ENCODE data around the gene TRIM22. TPM values are rescaled to one million over a fixed set of nuclear protein-coding genes. Genes with fewer than 3 reads are reported as not detected.

The TRIM22 gene
- total RNA-seq, 1 experiment from 2014 or later: 0.61 TPM

DNA sequence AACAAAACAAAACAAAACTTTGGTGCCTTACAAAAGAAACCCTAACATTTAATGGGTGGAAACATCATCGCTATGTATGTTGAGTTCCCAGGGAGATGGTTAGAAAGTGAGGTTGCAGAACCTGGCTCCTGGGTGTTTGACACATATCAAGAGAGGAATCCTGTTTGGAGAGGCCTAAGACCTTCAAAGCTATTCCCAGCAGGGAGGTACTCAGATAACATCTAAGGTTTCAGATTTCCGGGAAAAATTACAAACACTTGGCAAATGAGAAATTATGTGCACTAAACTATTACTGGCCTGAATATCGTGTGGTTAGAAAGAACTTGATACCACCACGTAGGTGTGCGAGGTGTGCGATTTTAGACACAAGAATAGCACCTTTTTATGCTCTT lies 23.2 kb upstream of the TRIM22 start:
- H4K20me1 ChIP-seq (ENCODE audit: insufficient read depth): no peaks in the 10 kb centered on the region
- BruUV-seq (replicated peaks): no TSS peak
- no peak for DNase-seq (ENCODE audit: low read depth, low spot score)
- H3K9ac ChIP-seq (ENCODE audit: low read length): no peak overlapping the region
- H3K79me2 ChIP-seq (ENCODE audit: insufficient read depth, low read length): no peaks in the 10 kb centered on the region
- intact Hi-C loops (cut with micrococcal nuclease): no loop called here
- H2AFZ ChIP-seq (ENCODE audit: low read depth, low read length, poor library complexity, severe bottlenecking): no peak overlapping the region
- ChIA-PET RAD21 (ENCODE audit: low non-redundant PET in 1 of 2, low total read pairs in 2 of 2, uncharacterized antibody in 2 of 2, unreplicated experiment in 2 of 2) (no interaction called here), CTCF (no interaction called here), POLR2A (no interaction called here)
- H3K4me2 ChIP-seq (ENCODE audit: low read length): no peak overlapping the region
- peaks cover 4 to 13% of the 10 kb centered on the region in 2 experiments; a peak in 2 of 4 replicates for H3K4me1 ChIP-seq (ENCODE audit: control insufficient read depth in 1 of 2, insufficient read depth in 2 of 2, low read length in 2 of 2)
- H3K27me3 ChIP-seq (ENCODE audit: insufficient read depth, low read length): no peaks in the 10 kb centered on the region
- H3K9me3 ChIP-seq (ENCODE audit: control insufficient read depth in 1 of 2, insufficient read depth in 1 of 2, low read depth in 1 of 2, low read length in 2 of 2): no peaks in the 10 kb centered on the region
- peaks cover 0 to 3% of the 10 kb centered on the region in 2 experiments; a peak in 1 of 4 replicates for H3K36me3 ChIP-seq (ENCODE audit: control insufficient read depth in 1 of 2, insufficient read depth in 2 of 2, low read length in 2 of 2)
- no peak overlapping the region for H3K27ac ChIP-seq (ENCODE audit: low read depth, low read length)
- TF ChIP-seq, protein P1, sequence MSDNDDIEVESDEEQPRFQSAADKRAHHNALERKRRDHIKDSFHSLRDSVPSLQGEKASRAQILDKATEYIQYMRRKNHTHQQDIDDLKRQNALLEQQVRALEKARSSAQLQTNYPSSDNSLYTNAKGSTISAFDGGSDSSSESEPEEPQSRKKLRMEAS (IDR thresholded peaks at IDR 0.05): no peak
- no peak; the same call in 1 of the 2 replicates for TF ChIP-seq JUND (IDR thresholded peaks at IDR 0.05)
- TF ChIP-seq FOSL1 (IDR thresholded peaks at IDR 0.05; ENCODE audit: low read depth): no peak
- no peak overlapping the region for H3K4me3 ChIP-seq (replicated peaks in 1 of 2; ENCODE audit: low read depth in 1 of 2, low read length in 2 of 2)
- H3K9me2 ChIP-seq (ENCODE audit: insufficient read depth): no peaks in the 10 kb centered on the region
- peak; percentile 27; the same call in 1 of the 2 replicates for ATAC-seq

- Histone ChIP-seq H3K4me3 (replicated peaks in 1 of 2; ENCODE audit: low read depth in 1 of 2, low read length in 2 of 2) (no peak overlapping the region), H4K20me1 (ENCODE audit: insufficient read depth) (no peaks in the 10 kb centered on the region), H3K4me2 (ENCODE audit: low read length) (no peak overlapping the region), H3K36me3 (ENCODE audit: control insufficient read depth in 1 of 2, insufficient read depth in 2 of 2, low read length in 2 of 2) (peaks cover 0 to 7% of the 10 kb centered on the region in 2 experiments; a peak in 2 of 4 replicates), H3K79me2 (ENCODE audit: insufficient read depth, low read length) (no peaks in the 10 kb centered on the region), H3K9me3 (ENCODE audit: control insufficient read depth in 1 of 2, insufficient read depth in 1 of 2, low read depth in 1 of 2, low read length in 2 of 2) (no peaks in the 10 kb centered on the region), H3K4me1 (ENCODE audit: control insufficient read depth in 1 of 2, insufficient read depth in 2 of 2, low read length in 2 of 2) (peaks cover 0 to 1% of the 10 kb centered on the region in 2 experiments; a peak in 1 of 4 replicates), H3K27ac (ENCODE audit: low read depth, low read length) (no peak overlapping the region), H3K9ac (ENCODE audit: low read length) (no peak overlapping the region), H3K9me2 (ENCODE audit: insufficient read depth) (no peaks in the 10 kb centered on the region), H2AFZ (ENCODE audit: low read depth, low read length, poor library complexity, severe bottlenecking) (no peak overlapping the region), H3K27me3 (ENCODE audit: insufficient read depth, low read length) (no peaks in the 10 kb centered on the region)
- BruUV-seq (replicated peaks): no TSS peak
- CTCF ChIA-PET: no interaction called here
- intact Hi-C loops (cut with micrococcal nuclease): no loop called here
- POLR2A ChIA-PET: interaction anchor here (0.6 kb wide), 1 partner anchor 32 kb away, joined by 3 read pairs; no protein-coding TSS in a partner anchor
- RAD21 ChIA-PET (ENCODE audit: low non-redundant PET in 1 of 2, low total read pairs in 2 of 2, uncharacterized antibody in 2 of 2, unreplicated experiment in 2 of 2): no interaction called here
- ATAC-seq (no peak), DNase-seq (ENCODE audit: low read depth, low spot score) (no peak)
- no peak for TF ChIP-seq ZBTB33 (IDR thresholded peaks at IDR 0.05; ENCODE audit: extremely low read depth, insufficient replicate concordance, low read length)
- no peak for TF ChIP-seq EZH2 (IDR thresholded peaks at IDR 0.05)
- no peak for TF ChIP-seq SIN3A (IDR thresholded peaks at IDR 0.05; ENCODE audit: low read depth)
- TF ChIP-seq SRF (IDR thresholded peaks at IDR 0.05; ENCODE audit: low read depth): no peak
- TF ChIP-seq SP1 (IDR thresholded peaks at IDR 0.05; ENCODE audit: low read depth): no peak
- TF ChIP-seq TCF7L2 (IDR thresholded peaks at IDR 0.05; ENCODE audit: borderline replicate concordance, extremely low read depth, insufficient read depth, insufficient read length): no peak
- no peak for TF ChIP-seq CEBPB (IDR thresholded peaks at IDR 0.05; ENCODE audit: low read depth)
- no peak for TF ChIP-seq CBX3 (IDR thresholded peaks at IDR 0.05; ENCODE audit: low read depth)
- no peak for TF ChIP-seq YY1 (IDR thresholded peaks at IDR 0.05; ENCODE audit: extremely low read depth, insufficient replicate concordance, low read depth, low read length)
- no peak for TF ChIP-seq FOSL1 (IDR thresholded peaks at IDR 0.05; ENCODE audit: low read depth)
- no peak for TF ChIP-seq EZH2phosphoT487 (IDR thresholded peaks at IDR 0.05; ENCODE audit: borderline replicate concordance)
- TF ChIP-seq POLR2A (IDR thresholded peaks at IDR 0.05; ENCODE audit: borderline replicate concordance, extremely low read depth, insufficient read depth, insufficient read length): no peak
- TF ChIP-seq, protein P2, sequence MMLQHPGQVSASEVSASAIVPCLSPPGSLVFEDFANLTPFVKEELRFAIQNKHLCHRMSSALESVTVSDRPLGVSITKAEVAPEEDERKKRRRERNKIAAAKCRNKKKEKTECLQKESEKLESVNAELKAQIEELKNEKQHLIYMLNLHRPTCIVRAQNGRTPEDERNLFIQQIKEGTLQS (IDR thresholded peaks at IDR 0.05): no peak
- TF ChIP-seq, protein P3, sequence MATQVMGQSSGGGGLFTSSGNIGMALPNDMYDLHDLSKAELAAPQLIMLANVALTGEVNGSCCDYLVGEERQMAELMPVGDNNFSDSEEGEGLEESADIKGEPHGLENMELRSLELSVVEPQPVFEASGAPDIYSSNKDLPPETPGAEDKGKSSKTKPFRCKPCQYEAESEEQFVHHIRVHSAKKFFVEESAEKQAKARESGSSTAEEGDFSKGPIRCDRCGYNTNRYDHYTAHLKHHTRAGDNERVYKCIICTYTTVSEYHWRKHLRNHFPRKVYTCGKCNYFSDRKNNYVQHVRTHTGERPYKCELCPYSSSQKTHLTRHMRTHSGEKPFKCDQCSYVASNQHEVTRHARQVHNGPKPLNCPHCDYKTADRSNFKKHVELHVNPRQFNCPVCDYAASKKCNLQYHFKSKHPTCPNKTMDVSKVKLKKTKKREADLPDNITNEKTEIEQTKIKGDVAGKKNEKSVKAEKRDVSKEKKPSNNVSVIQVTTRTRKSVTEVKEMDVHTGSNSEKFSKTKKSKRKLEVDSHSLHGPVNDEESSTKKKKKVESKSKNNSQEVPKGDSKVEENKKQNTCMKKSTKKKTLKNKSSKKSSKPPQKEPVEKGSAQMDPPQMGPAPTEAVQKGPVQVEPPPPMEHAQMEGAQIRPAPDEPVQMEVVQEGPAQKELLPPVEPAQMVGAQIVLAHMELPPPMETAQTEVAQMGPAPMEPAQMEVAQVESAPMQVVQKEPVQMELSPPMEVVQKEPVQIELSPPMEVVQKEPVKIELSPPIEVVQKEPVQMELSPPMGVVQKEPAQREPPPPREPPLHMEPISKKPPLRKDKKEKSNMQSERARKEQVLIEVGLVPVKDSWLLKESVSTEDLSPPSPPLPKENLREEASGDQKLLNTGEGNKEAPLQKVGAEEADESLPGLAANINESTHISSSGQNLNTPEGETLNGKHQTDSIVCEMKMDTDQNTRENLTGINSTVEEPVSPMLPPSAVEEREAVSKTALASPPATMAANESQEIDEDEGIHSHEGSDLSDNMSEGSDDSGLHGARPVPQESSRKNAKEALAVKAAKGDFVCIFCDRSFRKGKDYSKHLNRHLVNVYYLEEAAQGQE (IDR thresholded peaks at IDR 0.05; ENCODE audit: low read depth): no peak
- TF ChIP-seq ELF1 (IDR thresholded peaks at IDR 0.05; ENCODE audit: borderline replicate concordance, low read depth): no peak
Observed at GRCh38 chr11:5671831-5672230, 17.8 kb upstream of the TRIM22 start.

All from HCT116 (cell line).